ENCODE measurements around the gene MGST3. TPM values are rescaled to one million over a fixed set of nuclear protein-coding genes. Genes with fewer than 3 reads are reported as not detected.
"Not testable (repeated sequence)": the region's sequence is repeated elsewhere in the genome, so short reads cannot be mapped to it uniquely, and the experiment has no call there.

Gene MGST3
- total RNA-seq, 4 donors from 2014 or later: 250 to 616 (median 291) TPM

GRCh38 chr1:165671526-165671925 lies 40.5 kb downstream of the MGST3 start:
- no peak for DNase-seq (ENCODE audit: low spot score)
- ATAC-seq (ENCODE audit: low FRiP score): no peak
- no peak for TF ChIP-seq CTCF (IDR thresholded peaks at IDR 0.05)

GRCh38 chr1:165674599-165674998 lies 43.6 kb downstream of the MGST3 start:
- no peak for ATAC-seq (ENCODE audit: low FRiP score)
- DNase-seq (ENCODE audit: low spot score): no peak
- no peak for TF ChIP-seq CTCF (IDR thresholded peaks at IDR 0.05)

GRCh38 chr1:165675794-165676193 lies 44.8 kb downstream of the MGST3 start:
- no peak for TF ChIP-seq CTCF (IDR thresholded peaks at IDR 0.05)
- DNase-seq (ENCODE audit: low spot score) (no peak), ATAC-seq (ENCODE audit: low FRiP score) (no peak)

GRCh38 chr1:165678509-165678908 lies 47.5 kb downstream of the MGST3 start:
- ATAC-seq (ENCODE audit: low FRiP score) (no peak), DNase-seq (ENCODE audit: low spot score) (no peak)
- TF ChIP-seq CTCF (IDR thresholded peaks at IDR 0.05): no peak

GRCh38 chr1:165679282-165680036 lies 48.4 kb downstream of the MGST3 start:
- ATAC-seq (ENCODE audit: low FRiP score) (no peak), DNase-seq (ENCODE audit: low spot score) (no peak)
- no peak for TF ChIP-seq CTCF (IDR thresholded peaks at IDR 0.05)

- no peak for TF ChIP-seq CTCF (IDR thresholded peaks at IDR 0.05)
- DNase-seq (ENCODE audit: low spot score) (no peak), ATAC-seq (ENCODE audit: low FRiP score) (no peak)
These were observed 49.3 kb downstream of the MGST3 start for GRCh38 chr1:165680303-165680702.

GRCh38 chr1:165680773-165681172 lies 49.7 kb downstream of the MGST3 start:
- not testable (repeated sequence) for ATAC-seq (ENCODE audit: low FRiP score); DNase-seq (ENCODE audit: low spot score)

Measured in omental fat pad (tissue), 4 donors.